Myometrial cell (primary cell): ENCODE results near the gene SCUBE1. TPM values are rescaled to one million over a fixed set of nuclear protein-coding genes. Genes with fewer than 3 reads are reported as not detected.

ENCODE experiments used
- total RNA-seq: library from RNA; depleted of rRNA; stranded (reverse); fragments of >200 nt; gene quantifications from 2 replicates; pipeline ENCODE4 v1.2.3, GENCODE V29; 2015

Gene SCUBE1
- total RNA-seq, result not detected in 2 replicates

DNA sequence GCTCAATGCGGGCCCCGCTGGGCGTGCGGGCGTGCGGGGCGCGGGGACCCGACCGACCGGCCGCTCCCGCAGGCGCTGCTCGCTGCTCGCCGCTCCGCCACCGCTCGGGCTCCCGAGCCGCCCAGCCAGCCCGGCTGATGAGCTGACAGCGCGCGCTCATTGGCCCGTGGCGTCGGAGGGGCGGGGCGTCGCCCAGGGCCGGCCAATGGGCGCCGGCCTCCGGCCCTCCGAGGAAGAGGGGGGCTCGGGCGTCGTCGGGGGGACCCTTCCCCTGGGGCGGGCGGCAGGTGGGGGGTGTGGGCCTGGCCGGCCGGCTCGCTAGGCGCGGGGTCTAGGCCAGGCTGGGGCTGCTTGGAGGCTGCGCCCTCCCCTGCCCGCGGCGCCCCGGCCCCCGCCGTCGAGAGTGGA, at the start of gene SCUBE1:
SCUBE1 (minus strand) TSS at position 111 of the 408 bp plus-strand sequence. CDS start 111 bp downstream, outside the sequence.

GRCh38 chr22:43186272-43187170, 156.7 kb downstream of the SCUBE1 start, which contains the start of gene TTLL12:
TSS of gene TTLL12 (minus strand) at chr22:43187134. CDS start at chr22:43187069, 65 bp downstream.

DNA sequence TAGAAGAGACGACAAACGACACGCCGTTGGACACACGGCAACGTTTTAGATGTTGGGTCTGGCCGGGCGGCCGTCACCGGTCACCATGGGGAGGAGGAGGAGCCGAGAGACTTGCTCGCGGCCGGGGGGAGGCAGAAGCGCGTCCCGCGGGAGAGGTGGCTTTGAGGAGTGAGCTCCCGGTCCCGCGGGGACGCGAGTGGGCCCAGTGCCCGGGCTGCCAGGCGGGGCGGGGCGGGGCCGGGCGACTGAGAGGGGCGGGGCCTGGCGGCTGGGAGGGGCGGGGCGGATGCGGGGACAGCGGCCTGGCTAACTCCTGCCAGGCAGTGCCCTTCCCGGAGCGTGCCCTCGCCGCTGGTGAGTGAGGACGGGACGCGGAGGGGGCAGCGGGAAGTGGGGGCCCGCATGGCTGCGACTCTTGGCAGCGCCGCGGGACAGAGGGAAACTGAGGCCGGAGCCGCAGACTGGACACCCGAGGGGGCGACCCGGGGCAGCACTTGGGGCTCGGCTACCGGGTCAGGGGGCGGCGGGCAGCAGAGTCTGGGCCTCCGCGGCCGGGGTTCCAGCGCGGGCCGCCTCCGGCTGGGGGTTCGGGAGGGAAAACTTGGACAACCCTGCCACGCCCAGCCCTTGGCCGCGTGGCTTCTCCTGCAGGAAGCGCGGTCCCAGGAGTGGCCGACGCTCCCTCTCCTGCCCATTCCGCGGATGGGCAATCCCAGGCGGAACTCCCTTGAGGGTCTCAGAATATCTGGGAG, 191.7 kb downstream of the SCUBE1 start, which contains the start of gene TSPO:
TSPO (plus strand) TSS at position 309 of the 752 bp plus-strand sequence. CDS start 7,680 bp downstream, outside the sequence.

Other genes with a start within 250 kb of the SCUBE1 start
- gene BIK, start 232.6 kb downstream of the SCUBE1 start, total RNA-seq, result not detected in 2 replicates
- gene MCAT, start 200.0 kb downstream of the SCUBE1 start, total RNA-seq, result 28.0 and 29.7 TPM in 2 replicates
- 821 and 840 TPM in 2 replicates for gene TSPO, start 191.8 kb downstream of the SCUBE1 start, total RNA-seq
- 33.5 and 35.7 TPM in 2 replicates for gene TTLL12, start 156.2 kb downstream of the SCUBE1 start, total RNA-seq
- gene MPPED1, start 68.6 kb upstream of the SCUBE1 start, total RNA-seq, result not detected in 2 replicates